HepG2 (cell line): ENCODE data around the gene MAGEA4.

Experiments
- ETV6 ChIP-seq: sonication (generic); formaldehyde crosslinking; conservative IDR thresholded peaks from 2 replicates; pipeline ENCODE4 v1.4.0; 2020; ENCODE audit warnings: missing genetic modification reagents
- FLYWCH1 ChIP-seq: sonication (generic); formaldehyde crosslinking; IDR thresholded peaks from 2 replicates; pipeline ENCODE4 v1.8.1; 2023; ENCODE audit warnings: mild to moderate bottlenecking, missing genetic modification reagents
- NR2F6 ChIP-seq, 2 experiments: IDR thresholded peaks; 2 replicates each; pipeline ENCODE4 v1.6.1; 2016; ENCODE audit warnings: antibody characterized with exemption in 1 of 2, mild to moderate bottlenecking in 1 of 2
- RAD21 ChIP-seq: fragments of 450-650 bp; formaldehyde crosslinking; IDR thresholded peaks from 2 replicates; pipeline ENCODE4 v1.5.0; 2020; ENCODE audit warnings: mild to moderate bottlenecking
- SUZ12 ChIP-seq: fragments of 150-350 bp; IDR thresholded peaks from 2 replicates; pipeline ENCODE4 v1.6.1; 2014; ENCODE audit warnings: low read depth, low read length
- TCF7 ChIP-seq: sonication (generic); IDR thresholded peaks from 2 replicates; pipeline ENCODE4 v1.6.1; 2016; ENCODE audit warnings: antibody characterized with exemption, low read depth
- U2AF2 ChIP-seq: fragments of 200-400 bp; formaldehyde crosslinking; IDR thresholded peaks from 2 replicates; pipeline ENCODE4 v1.6.1; 2017; ENCODE audit warnings: low read depth, mild to moderate bottlenecking, low read length
- ZNF501 ChIP-seq: sonication (generic); formaldehyde crosslinking; IDR thresholded peaks from 2 replicates; pipeline ENCODE4 v1.5.1; 2020; ENCODE audit warnings: mild to moderate bottlenecking, moderate library complexity, missing genetic modification reagents
- TF ChIP-seq, protein P1 (sequence below): sonication (generic); formaldehyde crosslinking; IDR thresholded peaks from 2 replicates; pipeline ENCODE4 v1.5.0; 2020; ENCODE audit warnings: mild to moderate bottlenecking, missing genetic modification reagents, moderate library complexity
- TF ChIP-seq, protein P2 (sequence below): sonication (generic); formaldehyde crosslinking; IDR thresholded peaks from 2 replicates; pipeline ENCODE4 v1.4.0; 2020; ENCODE audit warnings: missing genetic modification reagents

DNA sequence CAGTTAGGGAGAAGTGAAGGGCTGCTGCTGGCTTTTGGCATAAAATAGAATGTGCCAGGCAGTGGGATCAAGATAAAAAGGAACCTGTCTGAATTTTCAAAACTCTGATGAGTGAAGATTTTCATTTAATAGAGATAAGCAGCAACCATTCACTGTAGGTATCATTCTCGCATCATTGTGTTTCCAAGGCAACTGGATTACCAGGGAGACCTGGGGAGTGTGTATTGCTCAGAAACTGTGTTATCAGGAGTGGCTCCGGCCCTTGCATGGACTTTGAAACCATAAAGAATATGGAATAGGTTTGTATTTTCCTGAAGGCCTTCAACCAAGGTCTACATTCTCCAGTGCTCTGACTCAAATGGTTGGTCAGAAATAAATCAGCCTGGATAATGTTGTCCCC, 23.3 kb upstream of the MAGEA4 start:
- no peak for TF ChIP-seq U2AF2
- no peak for TF ChIP-seq ZNF501 (CRISPR knock-in tag)
- TF ChIP-seq SUZ12, result no peak
- no peak for TF ChIP-seq TCF7
- TF ChIP-seq RAD21 (CRISPR knock-in tag), result no peak
- TF ChIP-seq FLYWCH1, result no peak
- TF ChIP-seq, protein P1, sequence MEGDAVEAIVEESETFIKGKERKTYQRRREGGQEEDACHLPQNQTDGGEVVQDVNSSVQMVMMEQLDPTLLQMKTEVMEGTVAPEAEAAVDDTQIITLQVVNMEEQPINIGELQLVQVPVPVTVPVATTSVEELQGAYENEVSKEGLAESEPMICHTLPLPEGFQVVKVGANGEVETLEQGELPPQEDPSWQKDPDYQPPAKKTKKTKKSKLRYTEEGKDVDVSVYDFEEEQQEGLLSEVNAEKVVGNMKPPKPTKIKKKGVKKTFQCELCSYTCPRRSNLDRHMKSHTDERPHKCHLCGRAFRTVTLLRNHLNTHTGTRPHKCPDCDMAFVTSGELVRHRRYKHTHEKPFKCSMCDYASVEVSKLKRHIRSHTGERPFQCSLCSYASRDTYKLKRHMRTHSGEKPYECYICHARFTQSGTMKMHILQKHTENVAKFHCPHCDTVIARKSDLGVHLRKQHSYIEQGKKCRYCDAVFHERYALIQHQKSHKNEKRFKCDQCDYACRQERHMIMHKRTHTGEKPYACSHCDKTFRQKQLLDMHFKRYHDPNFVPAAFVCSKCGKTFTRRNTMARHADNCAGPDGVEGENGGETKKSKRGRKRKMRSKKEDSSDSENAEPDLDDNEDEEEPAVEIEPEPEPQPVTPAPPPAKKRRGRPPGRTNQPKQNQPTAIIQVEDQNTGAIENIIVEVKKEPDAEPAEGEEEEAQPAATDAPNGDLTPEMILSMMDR, result no peak
- no peak for TF ChIP-seq ETV6
- TF ChIP-seq NR2F6 (IDR thresholded peaks at IDR 0.05), result no peak
- TF ChIP-seq NR2F6 (CRISPR knock-in tag; IDR thresholded peaks at IDR 0.05), result no peak
- TF ChIP-seq, protein P2, sequence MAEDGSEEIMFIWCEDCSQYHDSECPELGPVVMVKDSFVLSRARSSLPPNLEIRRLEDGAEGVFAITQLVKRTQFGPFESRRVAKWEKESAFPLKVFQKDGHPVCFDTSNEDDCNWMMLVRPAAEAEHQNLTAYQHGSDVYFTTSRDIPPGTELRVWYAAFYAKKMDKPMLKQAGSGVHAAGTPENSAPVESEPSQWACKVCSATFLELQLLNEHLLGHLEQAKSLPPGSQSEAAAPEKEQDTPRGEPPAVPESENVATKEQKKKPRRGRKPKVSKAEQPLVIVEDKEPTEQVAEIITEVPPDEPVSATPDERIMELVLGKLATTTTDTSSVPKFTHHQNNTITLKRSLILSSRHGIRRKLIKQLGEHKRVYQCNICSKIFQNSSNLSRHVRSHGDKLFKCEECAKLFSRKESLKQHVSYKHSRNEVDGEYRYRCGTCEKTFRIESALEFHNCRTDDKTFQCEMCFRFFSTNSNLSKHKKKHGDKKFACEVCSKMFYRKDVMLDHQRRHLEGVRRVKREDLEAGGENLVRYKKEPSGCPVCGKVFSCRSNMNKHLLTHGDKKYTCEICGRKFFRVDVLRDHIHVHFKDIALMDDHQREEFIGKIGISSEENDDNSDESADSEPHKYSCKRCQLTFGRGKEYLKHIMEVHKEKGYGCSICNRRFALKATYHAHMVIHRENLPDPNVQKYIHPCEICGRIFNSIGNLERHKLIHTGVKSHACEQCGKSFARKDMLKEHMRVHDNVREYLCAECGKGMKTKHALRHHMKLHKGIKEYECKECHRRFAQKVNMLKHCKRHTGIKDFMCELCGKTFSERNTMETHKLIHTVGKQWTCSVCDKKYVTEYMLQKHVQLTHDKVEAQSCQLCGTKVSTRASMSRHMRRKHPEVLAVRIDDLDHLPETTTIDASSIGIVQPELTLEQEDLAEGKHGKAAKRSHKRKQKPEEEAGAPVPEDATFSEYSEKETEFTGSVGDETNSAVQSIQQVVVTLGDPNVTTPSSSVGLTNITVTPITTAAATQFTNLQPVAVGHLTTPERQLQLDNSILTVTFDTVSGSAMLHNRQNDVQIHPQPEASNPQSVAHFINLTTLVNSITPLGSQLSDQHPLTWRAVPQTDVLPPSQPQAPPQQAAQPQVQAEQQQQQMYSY (CRISPR knock-in tag), result no peak
